Activated CD4-positive, alpha-beta T cell treated with anti-CD3 and anti-CD28 coated beads, Interleukin-2, amount 10 ng/mL, durations not matched to agents 7 days and 5 days (primary cell): Measurements from ENCODE around the gene MYO18B. TPM values are rescaled to one million over a fixed set of nuclear protein-coding genes. Genes with fewer than 3 reads are reported as not detected.

ENCODE experiments used
- CTCF ChIA-PET: fragments of 350-600 bp; sonication (Branson Sonifier 250); formaldehyde crosslinking; loops from one replicate; lab custom pipeline; 2021; ENCODE audit warnings: antibody characterized with exemption; lab: Charles Lee
- POLR2A ChIA-PET: fragments of 350-600 bp; sonication (Branson Sonifier 250); formaldehyde crosslinking; loops from one replicate; lab custom pipeline; 2021; ENCODE audit warnings: antibody characterized with exemption; lab: Charles Lee
- DNase-seq: peaks from one replicate; pipeline ENCODE4 v3.0.0-alpha.2; 2020
- H3K27ac Mint-ChIP-seq: one replicate; pipeline ENCODE4 v1.8.0; 2021; ENCODE audit warnings: mild to moderate bottlenecking, moderate library complexity, mixed read lengths
- H3K27me3 Mint-ChIP-seq: one replicate; pipeline ENCODE4 v1.8.0; 2021; ENCODE audit warnings: mixed read lengths
- H3K36me3 Mint-ChIP-seq: one replicate; pipeline ENCODE4 v1.8.0; 2021; ENCODE audit warnings: low read depth, mixed read lengths
- H3K4me1 Mint-ChIP-seq: one replicate; pipeline ENCODE4 v1.8.0; 2021; ENCODE audit warnings: mixed read lengths
- H3K4me3 Mint-ChIP-seq: one replicate; pipeline ENCODE4 v1.8.0; 2021; ENCODE audit warnings: mild to moderate bottlenecking, moderate library complexity, mixed read lengths
- H3K9me3 Mint-ChIP-seq: one replicate; pipeline ENCODE4 v1.8.0; 2021; ENCODE audit warnings: mixed read lengths
- total RNA-seq, 2 experiments: library from RNA; stranded (reverse); gene quantifications; one replicate each; pipeline ENCODE4 v1.2.3, GENCODE V29; 2021

MYO18B gene
- total RNA-seq, 2 experiments from 2014 or later = 2.0 TPM

DNA sequence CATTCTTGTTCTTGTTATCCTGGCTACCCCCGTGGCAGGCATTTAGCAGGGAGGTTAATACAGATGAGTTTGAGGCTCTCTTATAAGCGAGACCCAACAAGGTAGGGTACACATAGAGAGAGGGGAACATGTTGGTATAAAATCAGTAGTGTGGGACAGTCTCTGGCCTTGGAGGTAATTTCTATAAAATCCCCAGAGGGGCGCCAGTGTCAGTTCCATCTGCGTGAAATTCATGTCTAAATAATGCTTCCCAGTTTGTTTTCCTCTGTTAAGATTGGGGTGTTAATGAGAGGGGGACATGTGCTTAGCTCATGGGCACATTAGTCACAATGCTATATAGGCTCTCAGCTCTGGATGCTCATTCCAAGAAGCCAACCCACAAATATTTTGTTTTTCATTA lies 150.7 kb downstream of the MYO18B start:
- ChIA-PET POLR2A (no interaction called here), CTCF (no interaction called here)
- H3K9me3 Mint-ChIP-seq = no peaks in the 10 kb centered on the region
- no peak overlapping the region for H3K4me3 Mint-ChIP-seq
- H3K27me3 Mint-ChIP-seq = peaks cover 21% of the 10 kb centered on the region
- H3K4me1 Mint-ChIP-seq = no peaks in the 10 kb centered on the region
- DNase-seq = no peak
- H3K36me3 Mint-ChIP-seq = no peaks in the 10 kb centered on the region
- H3K27ac Mint-ChIP-seq = no peak overlapping the region

DNA sequence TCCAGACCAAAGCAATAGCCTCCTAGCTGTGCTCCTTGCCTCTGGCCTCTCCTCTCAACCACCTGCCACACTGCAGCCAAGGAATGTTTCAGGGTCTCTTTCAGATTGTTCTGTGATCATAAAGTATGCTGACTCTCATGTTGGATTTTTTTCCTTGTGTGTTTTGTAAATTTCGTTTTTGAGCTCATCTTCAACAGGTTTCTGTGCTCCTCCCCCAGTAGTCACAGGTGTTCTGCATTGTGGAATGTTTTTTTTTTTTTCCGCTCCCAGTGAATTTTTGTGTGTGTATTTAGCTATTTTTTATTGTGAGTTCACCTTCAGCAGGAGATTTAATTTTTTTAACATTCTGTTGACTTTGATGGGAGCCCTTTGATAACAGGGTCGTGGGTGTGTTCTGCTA lies 153.7 kb downstream of the MYO18B start:
- Mint-ChIP-seq H3K36me3 (no peaks in the 10 kb centered on the region), H3K9me3 (no peaks in the 10 kb centered on the region), H3K4me1 (no peaks in the 10 kb centered on the region), H3K4me3 (no peak overlapping the region), H3K27ac (no peak overlapping the region), H3K27me3 (peaks cover 7% of the 10 kb centered on the region)
- ChIA-PET POLR2A (no interaction called here), CTCF (no interaction called here)
- DNase-seq = no peak

DNA sequence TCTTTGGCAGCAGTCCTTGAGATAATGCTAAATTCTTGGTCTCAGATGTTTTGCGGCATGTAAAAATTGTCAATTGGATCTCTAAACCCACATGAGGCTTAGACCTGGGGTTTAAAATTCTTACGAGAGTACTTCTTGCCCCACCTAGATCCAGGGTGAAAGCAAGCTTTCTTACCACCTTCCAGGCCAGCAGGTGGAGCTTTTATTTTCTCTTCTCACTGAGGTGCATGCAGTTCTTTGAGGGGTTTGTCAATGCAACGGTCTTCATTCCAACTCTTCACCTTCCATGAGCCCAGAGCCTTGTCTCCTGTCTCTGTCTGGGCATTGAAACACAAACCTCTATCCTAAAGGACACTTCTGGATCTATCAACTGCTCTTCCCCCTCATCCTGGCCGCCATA lies 154.1 kb downstream of the MYO18B start:
- Mint-ChIP-seq H3K4me3 (no peak overlapping the region), H3K9me3 (no peaks in the 10 kb centered on the region), H3K36me3 (no peaks in the 10 kb centered on the region), H3K27ac (no peak overlapping the region), H3K27me3 (peaks cover 7% of the 10 kb centered on the region), H3K4me1 (no peaks in the 10 kb centered on the region)
- ChIA-PET CTCF (no interaction called here), POLR2A (no interaction called here)
- no peak for DNase-seq

DNA sequence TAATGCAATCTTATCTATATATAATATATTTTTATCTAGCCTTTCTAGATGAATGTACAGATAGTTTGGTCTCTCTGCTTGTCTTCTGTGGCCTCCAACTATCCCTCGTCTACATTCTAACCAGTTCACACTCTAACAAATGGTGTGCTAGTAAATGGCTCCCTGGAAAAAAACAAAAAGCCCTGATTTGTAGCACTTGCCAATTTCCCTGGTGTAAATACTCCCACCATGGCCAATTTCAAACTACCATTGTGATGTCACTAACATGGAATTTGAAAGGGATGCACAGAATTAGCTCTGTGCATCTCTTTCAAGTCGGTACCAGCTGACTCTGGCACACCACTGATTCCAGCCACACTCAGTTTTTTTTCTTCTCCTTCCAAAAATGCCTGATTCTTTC lies 154.6 kb downstream of the MYO18B start:
- no peak overlapping the region for H3K27ac Mint-ChIP-seq
- no peaks in the 10 kb centered on the region for H3K9me3 Mint-ChIP-seq
- H3K27me3 Mint-ChIP-seq = peaks cover 7% of the 10 kb centered on the region
- no peak for DNase-seq
- POLR2A ChIA-PET = no interaction called here
- H3K4me1 Mint-ChIP-seq = no peaks in the 10 kb centered on the region
- H3K36me3 Mint-ChIP-seq = no peaks in the 10 kb centered on the region
- no peak overlapping the region for H3K4me3 Mint-ChIP-seq
- CTCF ChIA-PET = no interaction called here

DNA sequence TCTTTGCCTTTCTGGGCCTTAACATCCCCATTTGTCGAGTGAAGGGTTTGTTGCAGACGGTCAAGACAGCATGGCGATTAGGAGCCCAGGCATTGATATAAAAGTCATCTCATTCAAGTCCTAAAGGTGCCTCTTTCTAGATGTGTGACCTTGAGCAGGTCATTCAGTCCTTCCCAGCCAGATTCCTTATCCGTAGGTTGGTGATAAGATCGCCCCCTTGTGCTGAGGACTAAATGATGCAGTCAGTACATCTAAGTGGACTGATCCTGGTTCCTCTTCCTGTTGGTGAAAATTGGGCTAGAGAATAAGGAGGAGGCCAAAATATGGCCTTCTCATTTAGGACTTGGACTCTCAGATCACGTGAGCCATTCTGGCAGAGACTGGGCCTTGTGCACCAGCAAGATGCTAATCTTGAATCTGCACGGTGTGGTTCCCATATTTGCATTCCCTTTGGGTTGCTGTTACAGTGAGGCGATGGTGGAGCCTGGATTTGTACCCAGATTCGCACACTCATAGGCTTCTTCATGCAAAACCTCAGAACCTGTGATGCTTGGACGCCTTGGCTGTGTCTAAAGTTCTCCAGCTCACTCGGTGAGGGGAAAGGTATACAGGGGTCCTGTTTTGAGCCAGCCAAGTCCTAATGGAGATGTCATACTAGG lies 156.8 kb downstream of the MYO18B start:
- DNase-seq = no peak
- Mint-ChIP-seq H3K4me1 (no peaks in the 10 kb centered on the region), H3K27me3 (peaks cover 4% of the 10 kb centered on the region), H3K4me3 (no peak overlapping the region), H3K9me3 (no peaks in the 10 kb centered on the region), H3K36me3 (no peaks in the 10 kb centered on the region), H3K27ac (no peak overlapping the region)
- ChIA-PET POLR2A (no interaction called here), CTCF (no interaction called here)

DNA sequence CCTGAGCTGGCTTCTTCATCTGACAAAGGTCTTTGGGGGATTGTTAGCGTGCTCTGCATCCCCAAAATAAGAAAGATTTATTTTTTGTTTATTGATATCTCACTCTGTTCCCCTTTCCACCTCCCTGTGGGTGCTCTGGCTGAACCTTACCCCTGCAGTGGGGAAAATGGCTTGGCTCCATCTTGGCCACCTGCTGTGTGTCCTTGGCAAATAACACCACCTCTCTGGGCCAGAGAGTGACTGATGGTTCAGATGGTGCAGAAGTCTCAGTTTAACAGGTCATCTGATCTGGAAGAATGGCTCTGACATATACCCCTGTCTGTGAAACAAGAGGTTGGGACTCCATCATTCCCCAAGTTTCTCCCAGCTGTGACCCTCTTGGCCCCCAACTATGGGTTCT lies 157.6 kb downstream of the MYO18B start:
- H3K36me3 Mint-ChIP-seq = no peaks in the 10 kb centered on the region
- no peaks in the 10 kb centered on the region for H3K9me3 Mint-ChIP-seq
- no peaks in the 10 kb centered on the region for H3K27me3 Mint-ChIP-seq
- H3K4me3 Mint-ChIP-seq = no peak overlapping the region
- H3K4me1 Mint-ChIP-seq = no peaks in the 10 kb centered on the region
- ChIA-PET POLR2A (no interaction called here), CTCF (no interaction called here)
- no peak overlapping the region for H3K27ac Mint-ChIP-seq
- DNase-seq = no peak

DNA sequence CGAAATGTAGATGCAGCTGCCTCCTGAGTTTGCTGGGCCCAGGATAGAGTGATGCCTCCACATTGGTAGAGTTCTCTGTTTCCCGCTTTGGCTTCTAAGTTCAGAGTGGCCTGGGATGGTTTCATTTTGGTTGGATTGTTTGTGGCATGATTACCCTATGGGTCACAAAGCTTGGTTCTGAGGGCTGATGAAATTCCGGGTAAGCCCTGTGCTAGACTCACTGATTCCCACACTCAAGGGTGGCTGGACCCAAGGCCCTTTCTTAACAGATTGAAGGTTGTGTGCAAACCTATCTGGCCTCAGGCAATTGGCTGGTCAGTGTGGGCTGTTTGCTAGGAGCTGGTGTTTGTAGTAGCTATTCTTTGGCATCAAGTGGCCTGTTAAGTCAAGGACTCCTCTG lies 158.4 kb downstream of the MYO18B start:
- Mint-ChIP-seq H3K4me3 (no peak overlapping the region), H3K9me3 (no peaks in the 10 kb centered on the region), H3K27me3 (no peaks in the 10 kb centered on the region), H3K4me1 (no peaks in the 10 kb centered on the region), H3K27ac (no peak overlapping the region), H3K36me3 (no peaks in the 10 kb centered on the region)
- no peak for DNase-seq
- CTCF ChIA-PET = no interaction called here
- POLR2A ChIA-PET = no interaction called here

DNA sequence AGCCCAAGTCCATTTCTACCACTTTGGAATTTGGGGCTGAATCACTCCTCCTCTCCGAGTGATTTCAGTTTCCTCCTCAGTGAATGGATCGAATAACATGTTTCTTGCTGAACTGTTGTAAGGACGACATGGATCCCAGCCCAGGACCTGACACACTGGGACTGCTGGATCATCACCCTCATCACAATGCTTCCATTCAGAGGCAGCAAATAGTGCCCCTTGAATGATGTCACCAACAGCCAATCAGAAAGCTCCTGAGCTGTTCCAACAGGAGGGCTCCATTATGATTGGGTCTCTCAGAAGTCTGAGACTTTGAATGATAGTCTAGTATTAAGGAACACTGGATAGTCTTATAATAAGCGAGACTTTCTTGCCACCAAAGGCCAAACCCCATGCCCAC lies 158.9 kb downstream of the MYO18B start:
- no peaks in the 10 kb centered on the region for H3K9me3 Mint-ChIP-seq
- no peaks in the 10 kb centered on the region for H3K27me3 Mint-ChIP-seq
- no peaks in the 10 kb centered on the region for H3K36me3 Mint-ChIP-seq
- ChIA-PET POLR2A (no interaction called here), CTCF (no interaction called here)
- H3K4me1 Mint-ChIP-seq = no peaks in the 10 kb centered on the region
- DNase-seq = no peak
- no peak overlapping the region for H3K27ac Mint-ChIP-seq
- no peak overlapping the region for H3K4me3 Mint-ChIP-seq

DNA sequence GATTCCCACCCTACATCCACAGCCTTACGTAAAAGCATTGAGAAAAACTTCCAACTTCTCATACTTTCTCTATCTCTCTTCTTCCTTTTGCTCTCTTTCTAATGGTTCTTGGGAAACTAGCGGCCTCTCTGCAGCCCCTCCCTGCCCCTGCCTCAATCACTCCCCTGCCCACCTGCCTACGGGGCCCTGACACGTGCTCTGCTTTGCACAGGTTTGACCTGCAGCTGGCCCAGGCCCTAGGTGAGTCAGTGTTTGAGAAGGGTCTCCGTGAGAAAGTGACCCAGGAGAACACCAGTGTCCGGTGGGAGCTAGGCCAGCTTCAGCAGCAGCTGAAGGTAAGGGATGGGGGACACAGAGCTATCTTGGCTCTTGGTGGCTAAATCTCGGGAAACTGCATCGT lies 160.4 kb downstream of the MYO18B start:
- CTCF ChIA-PET = interaction anchor here (1.1 kb wide), 1 partner anchor 34 kb away, joined by 4 read pairs; no protein-coding TSS in a partner anchor
- no peak overlapping the region for H3K4me3 Mint-ChIP-seq
- H3K27me3 Mint-ChIP-seq = no peaks in the 10 kb centered on the region
- POLR2A ChIA-PET = no interaction called here
- no peaks in the 10 kb centered on the region for H3K9me3 Mint-ChIP-seq
- no peaks in the 10 kb centered on the region for H3K36me3 Mint-ChIP-seq
- H3K4me1 Mint-ChIP-seq = no peaks in the 10 kb centered on the region
- DNase-seq = no peak
- no peak overlapping the region for H3K27ac Mint-ChIP-seq

DNA sequence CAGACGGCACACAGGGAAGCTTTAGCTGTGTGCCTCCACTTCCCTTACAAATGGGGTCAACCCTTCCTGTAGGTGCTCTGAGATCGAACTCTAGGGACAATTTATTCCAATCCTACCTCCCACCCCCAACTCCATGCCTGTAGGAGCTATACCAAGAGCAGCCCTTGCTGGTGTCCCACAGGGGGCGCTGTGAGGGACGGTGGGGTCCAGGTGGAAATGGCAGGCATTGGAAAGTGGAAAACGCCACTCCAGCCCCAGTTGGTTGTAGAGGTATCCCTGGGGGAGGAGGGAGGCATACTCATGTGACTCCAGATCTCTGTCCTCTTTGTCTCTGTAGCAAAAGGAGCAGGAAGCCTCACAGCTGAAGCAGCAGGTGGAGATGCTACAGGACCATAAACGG lies 161.3 kb downstream of the MYO18B start:
- H3K27ac Mint-ChIP-seq = no peak overlapping the region
- H3K36me3 Mint-ChIP-seq = no peaks in the 10 kb centered on the region
- DNase-seq = no peak
- no peak overlapping the region for H3K4me3 Mint-ChIP-seq
- CTCF ChIA-PET = interaction anchor here (1.1 to 1.3 kb wide), 2 partner anchors 14 to 35 kb away, joined by 3 to 4 read pairs; no protein-coding TSS in a partner anchor
- no peaks in the 10 kb centered on the region for H3K4me1 Mint-ChIP-seq
- H3K27me3 Mint-ChIP-seq = no peaks in the 10 kb centered on the region
- H3K9me3 Mint-ChIP-seq = no peaks in the 10 kb centered on the region
- POLR2A ChIA-PET = no interaction called here

DNA sequence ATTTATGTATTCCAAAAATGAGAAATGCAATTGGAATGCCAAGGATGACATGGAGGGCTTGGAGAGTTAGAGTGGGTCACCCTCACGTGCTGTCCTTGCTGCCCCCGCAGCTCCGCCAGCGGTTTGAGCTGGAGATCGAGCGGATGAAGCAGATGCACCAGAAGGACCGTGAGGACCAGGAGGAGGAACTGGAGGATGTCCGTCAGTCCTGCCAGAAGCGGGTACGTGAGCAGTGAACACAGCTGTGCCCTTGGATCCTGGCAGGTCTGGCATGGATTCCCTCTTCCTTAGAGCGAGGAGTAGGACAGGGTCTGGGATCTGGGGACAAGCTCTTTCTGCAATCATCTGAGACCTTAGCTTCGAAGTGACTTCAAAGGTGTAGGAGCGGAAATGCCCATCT lies 166.2 kb downstream of the MYO18B start:
- no peaks in the 10 kb centered on the region for H3K9me3 Mint-ChIP-seq
- no peak overlapping the region for H3K27ac Mint-ChIP-seq
- H3K4me3 Mint-ChIP-seq = no peak overlapping the region
- peaks cover 13% of the 10 kb centered on the region for H3K27me3 Mint-ChIP-seq
- no peaks in the 10 kb centered on the region for H3K4me1 Mint-ChIP-seq
- POLR2A ChIA-PET = no interaction called here
- DNase-seq = no peak
- CTCF ChIA-PET = interaction anchor here (1.1 kb wide), 1 partner anchor 11 kb away, joined by 3 read pairs; no protein-coding TSS in a partner anchor
- H3K36me3 Mint-ChIP-seq = no peaks in the 10 kb centered on the region

DNA sequence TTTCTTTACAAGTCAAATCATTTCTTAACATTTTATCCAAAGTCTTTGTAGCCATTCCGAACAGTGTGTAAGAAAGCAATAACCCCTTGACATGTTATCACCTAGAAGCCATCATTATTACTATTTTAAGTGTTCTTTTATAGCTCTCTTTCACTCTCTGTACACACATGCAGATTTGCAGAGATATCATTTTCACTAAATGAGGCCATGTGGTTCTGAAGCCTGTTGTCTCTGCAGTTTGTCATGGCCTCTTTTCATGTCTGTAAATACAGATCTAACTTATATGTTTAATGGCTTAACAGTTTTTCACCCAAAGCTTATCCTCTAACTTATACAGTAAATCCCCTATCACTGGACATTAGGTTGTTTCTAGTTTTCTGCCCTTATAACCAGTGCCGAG lies 166.8 kb downstream of the MYO18B start:
- H3K27ac Mint-ChIP-seq = no peak overlapping the region
- H3K4me1 Mint-ChIP-seq = no peaks in the 10 kb centered on the region
- ChIA-PET POLR2A (no interaction called here), CTCF (interaction anchor here (1.1 kb wide), 1 partner anchor 11 kb away, joined by 3 read pairs; no protein-coding TSS in a partner anchor)
- H3K36me3 Mint-ChIP-seq = no peaks in the 10 kb centered on the region
- H3K9me3 Mint-ChIP-seq = no peaks in the 10 kb centered on the region
- peaks cover 13% of the 10 kb centered on the region for H3K27me3 Mint-ChIP-seq
- DNase-seq = no peak
- no peak overlapping the region for H3K4me3 Mint-ChIP-seq

DNA sequence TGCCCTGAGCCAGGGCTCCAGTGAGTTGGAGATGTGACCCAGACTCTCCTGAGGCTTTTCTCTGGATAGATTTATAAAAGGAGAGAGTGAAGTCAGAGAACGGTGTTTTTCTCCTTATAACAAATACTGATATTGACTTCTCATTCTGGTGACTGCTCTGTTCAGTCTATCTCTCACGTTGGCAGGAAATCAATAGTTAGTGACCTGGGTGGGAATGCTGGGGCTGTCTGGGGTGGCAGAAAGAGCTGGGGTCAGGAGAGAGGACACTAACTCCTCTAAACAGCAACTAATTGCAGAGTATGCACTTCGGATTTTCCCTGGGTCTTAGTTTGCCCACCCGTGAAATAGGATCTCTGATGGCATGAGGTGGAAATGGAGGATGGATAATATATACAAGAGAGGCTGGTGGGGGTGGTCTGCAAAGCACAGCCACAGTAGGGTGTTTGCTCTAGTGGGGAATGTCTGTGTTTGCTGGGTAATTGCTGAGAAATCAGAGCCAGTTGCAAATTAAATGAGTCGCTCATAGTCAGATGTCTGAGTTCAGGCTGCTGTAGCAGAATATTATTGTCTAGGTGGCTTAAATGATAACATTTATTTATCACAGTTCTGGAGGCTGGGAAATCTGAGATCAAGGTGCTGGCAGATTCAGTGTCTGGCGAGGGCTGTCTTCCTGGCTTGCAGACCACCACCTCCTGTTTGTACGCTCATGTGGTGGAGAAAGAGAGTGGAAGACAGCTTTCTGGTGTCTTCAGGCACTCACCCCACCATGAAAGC lies 167.8 kb downstream of the MYO18B start:
- Mint-ChIP-seq H3K27ac (no peak overlapping the region), H3K36me3 (no peaks in the 10 kb centered on the region), H3K27me3 (peaks cover 13% of the 10 kb centered on the region), H3K9me3 (no peaks in the 10 kb centered on the region), H3K4me3 (no peak overlapping the region), H3K4me1 (no peaks in the 10 kb centered on the region)
- CTCF ChIA-PET = no interaction called here
- POLR2A ChIA-PET = no interaction called here
- no peak for DNase-seq
